Activated T-helper 1 cell treated with Interleukin-2 at 50 U/mL for 16 hours (primary cell): ENCODE data around the gene RNF111.
"Not testable (repeated sequence)": the region's sequence is repeated elsewhere in the genome, so short reads cannot be mapped to it uniquely, and the experiment has no call there.

ENCODE experiments used
- DNase-seq: peaks from one replicate; pipeline ENCODE4 v3.0.0-alpha.2; 2020; ENCODE audit warnings: low read depth

Gene RNF111

DNA sequence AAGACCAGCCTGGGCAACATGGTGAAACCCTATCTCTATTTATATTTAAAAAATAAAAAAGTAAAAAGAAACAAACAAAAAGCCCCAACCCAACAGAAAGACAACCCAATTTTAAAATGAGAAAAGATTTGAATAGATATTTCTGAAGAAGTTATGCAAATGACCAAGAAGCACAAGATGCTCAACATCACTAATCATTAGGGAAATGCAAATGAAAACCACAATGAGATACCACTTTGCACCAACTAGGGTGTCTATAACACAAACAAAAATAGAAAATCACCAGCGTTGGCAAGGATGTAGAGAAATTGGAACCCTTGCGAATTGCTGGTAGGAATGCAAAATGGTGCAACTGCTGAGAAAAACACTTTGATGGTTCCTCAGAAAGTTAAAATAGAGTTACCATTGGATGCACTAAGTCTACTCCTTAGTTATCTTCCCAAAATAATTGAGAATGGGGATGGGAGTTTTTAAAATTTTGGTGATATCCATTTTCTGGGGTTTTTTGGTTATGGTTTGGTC, 71.7 kb downstream of the RNF111 start:
- no peak for DNase-seq

DNA sequence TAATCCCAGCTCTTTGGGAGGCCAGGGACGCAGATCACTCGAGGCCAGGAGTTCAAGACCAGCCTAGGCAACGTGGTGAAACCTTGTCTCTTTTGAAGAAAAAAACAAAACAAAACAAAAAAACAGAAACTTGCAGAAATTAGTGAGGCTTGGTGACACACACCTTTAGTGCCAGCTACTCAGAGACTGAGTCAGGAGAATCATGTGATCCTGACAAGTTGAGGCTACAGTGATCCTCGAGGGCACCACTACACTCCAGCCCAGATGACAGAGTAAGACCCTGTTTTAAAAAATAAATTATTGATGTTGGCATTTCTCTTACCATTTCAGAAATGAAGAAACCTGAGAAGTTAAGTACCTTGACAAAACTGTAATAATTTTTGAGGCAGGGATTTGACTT, 72.9 kb downstream of the RNF111 start:
- no peak for DNase-seq

DNA sequence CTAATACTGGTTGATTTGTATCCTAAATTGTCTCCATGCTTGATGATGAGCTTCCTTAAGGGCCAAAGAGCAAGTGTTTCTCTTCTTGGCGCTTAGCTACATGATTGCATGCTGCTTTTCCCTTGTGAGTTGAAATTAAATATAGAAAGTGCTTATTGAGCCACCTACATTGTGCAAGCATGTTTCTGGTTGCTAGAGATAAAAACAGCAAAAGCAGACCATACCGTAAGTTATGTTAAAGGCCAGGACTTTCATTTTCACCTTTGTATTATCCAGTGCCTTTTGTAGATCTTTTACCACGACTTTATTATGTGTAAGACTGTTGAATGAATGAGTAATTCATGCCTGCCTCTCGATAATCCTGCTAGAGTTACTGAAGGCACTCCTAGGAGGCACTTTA, 75.6 kb downstream of the RNF111 start:
- no peak for DNase-seq

DNA sequence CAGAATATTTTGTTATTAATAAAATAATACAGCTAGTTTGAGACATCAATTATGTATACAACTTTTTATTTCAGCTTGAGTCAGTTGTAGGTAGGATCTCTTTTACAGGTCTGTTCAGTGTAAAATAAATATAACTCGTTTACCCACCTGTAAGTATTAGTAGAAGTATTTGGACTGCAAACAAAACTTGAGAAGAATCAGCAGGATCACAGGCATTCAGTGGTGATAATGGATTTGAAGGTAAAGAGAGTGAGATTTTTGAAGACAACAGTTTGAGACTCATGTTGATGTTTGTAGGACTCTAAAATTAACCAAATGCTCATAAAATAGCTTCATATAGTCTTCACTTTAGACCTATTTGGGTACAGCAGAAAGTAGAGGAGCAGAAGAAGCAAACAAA, 82.0 kb downstream of the RNF111 start:
- DNase-seq = no peak

DNA sequence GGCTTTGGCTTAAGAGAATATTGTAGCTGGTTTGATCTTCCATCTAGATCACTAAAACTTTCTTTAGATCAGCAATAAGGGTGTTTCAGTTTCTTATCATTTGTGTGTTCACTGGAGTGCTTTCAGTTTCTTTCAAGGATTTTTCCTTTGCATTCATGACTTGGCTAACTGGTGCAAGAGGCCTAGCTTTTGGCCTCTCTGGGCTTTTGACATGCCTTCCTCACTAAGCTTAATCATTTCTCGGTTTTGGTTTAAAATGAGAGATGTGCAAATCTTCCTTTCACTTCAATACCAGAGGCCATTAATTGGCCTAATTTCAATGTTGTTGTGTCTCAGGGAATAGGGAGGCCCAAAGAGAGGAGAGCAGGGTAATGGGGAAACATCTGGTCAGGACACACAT, 87.1 kb downstream of the RNF111 start:
- no peak for DNase-seq

DNA sequence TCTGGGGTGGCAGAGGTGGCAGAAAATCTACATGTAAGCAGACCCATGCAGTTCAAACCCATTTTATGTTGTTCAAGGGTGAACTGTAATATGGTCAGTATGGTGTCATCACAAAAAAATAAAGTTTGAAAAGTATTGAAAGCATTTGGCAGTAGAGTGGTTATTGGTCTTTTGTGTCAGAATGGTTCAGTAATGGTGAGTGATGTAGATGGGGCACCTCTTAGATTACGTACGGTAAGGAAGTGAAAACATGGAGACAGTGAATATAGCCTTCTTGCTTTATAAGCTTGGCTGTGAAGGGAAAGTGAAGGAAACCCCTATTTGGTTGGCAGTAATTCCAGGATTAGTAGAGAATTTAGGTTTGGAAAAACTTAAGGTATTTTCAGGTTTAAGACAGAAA, 100.3 kb downstream of the RNF111 start:
- DNase-seq = no peak

DNA sequence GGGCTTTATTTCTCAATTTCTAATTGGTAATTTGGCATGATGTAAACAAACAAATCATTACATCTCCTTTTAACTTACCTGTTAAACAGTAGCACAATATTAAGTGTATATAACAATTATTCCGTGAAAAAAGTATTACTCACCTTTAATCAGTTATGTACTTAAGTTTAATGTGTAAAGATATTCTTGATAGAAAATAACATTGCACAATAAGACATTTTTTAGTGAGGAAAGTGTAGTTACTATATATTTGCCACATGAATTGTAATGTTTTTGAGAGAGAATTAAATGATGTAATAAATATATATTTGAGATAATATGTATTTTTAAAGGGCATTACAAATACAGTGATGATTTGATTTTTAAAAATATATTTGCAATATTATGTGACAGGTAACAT, 106.6 kb downstream of the RNF111 start:
- DNase-seq = no peak

DNA sequence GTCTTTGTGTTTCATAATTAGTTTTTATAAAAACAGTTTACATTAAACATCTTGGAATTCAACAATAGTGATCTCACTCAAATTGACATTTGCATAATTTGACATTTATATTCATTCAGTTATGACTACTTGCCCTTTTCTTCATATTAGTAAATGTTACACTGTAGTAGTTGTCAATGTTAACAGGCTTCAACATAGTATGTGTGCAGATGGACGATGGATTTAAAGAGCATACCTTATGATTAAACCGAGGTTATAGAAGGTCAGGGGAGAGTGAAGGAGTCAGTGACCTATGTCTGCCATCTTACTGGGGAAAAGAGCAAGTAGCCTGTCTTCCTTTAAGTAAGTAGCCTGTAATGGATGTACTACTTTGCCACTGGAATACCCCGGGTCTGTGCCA, 109.0 kb downstream of the RNF111 start:
- DNase-seq = no peak

DNA sequence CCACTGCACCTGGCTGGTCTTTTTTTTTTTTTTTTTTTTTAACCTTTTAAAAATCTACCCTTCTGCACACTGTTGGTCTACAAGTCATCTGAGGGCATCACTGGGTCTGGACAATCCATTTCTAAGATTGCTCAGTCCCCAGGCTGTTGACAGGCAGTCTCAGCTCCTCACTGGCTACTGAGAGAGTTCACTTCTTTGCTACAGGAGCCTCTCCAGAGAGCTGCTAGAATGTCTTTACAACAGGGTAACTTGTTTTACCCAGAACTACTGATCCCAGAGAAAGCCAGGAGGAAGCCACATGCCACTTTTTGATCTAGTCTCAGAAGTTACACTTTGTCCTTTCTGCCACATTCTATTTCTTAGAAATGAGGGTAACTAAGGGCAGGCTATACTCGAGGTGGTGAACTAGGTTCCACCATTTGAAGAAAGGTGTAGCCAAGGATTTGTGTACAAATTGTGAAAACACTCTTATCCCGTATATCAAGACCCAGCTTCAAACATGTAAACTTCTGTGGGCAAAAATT, 111.8 kb downstream of the RNF111 start:
- DNase-seq = no peak

DNA sequence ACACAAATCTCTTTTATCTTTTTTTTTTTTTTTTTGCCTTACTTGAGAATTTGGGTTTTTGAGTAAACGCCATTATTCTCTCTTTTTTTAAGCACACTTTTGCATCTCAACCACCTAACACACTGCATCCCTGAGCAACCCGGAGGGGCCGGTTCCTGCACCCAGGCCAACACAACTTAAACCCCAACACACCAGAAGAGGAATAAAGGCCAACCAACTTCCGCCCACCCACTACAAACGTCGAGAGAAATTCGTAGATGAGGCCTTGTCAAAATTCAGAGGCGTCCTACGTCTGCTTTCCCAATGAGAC, 117.1 kb downstream of the RNF111 start:
- DNase-seq = no peak

DNA sequence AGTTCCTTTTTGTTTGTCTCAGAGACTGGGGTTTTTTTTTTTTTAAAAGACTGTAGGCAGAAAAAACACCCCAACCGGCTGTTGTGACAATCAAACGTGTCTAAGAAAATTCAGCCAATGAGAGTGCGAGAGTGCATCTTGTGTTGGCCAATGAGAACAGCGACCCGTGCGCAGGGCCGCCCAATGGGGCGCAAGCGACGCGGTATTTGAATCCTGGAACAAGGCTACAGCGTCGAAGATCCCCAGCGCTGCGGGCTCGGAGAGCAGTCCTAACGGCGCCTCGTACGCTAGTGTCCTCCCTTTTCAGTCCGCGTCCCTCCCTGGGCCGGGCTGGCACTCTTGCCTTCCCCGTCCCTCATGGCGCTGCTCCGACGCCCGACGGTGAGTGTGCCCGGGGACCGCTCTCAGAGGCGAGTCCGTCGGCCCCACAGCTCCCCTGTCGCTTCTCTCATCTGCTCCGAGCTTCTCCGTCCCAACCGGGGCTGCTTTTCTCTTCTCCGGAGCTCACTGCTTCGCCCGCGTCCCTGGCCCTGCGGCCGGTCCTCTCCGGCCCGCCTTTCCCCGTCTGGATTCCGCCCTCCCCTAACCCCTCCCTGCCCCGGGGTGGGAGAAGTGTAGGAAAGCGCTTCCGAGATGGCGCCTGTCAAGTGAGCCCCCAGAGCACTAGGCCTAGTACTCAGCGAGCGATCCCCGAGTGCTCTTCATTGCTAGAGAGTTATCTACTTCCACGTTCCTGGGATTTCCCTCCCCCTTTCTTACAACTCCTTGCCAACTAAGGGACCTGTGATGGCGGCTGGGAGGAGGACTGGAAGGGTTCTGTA, 117.7 kb downstream of the RNF111 start, which contains the start of gene CCNB2:
CCNB2 (plus strand) TSS at position 235 of the 821 bp plus-strand sequence; CDS start at position 358, 123 bp downstream.
- peak; percentile 70 for DNase-seq

DNA sequence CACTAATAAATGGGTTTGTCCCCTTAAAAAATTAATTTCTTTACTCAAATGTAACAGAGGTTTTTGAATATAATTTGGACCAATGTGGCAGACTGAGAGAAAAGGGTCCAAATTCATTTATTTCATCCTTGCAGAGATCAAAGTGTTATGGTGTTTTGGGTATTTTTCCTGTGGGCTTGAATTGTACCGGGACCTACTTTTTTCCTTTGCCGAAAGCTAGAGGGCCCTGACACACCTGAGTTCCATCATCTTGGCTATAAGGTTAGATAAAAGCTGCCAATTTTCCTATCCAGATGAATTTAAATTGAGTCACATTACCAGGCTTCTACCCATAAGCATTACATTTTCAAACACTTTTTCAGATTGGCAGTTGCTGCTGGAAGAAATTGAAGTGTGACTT, 118.4 kb downstream of the RNF111 start:
- DNase-seq = no peak

DNA sequence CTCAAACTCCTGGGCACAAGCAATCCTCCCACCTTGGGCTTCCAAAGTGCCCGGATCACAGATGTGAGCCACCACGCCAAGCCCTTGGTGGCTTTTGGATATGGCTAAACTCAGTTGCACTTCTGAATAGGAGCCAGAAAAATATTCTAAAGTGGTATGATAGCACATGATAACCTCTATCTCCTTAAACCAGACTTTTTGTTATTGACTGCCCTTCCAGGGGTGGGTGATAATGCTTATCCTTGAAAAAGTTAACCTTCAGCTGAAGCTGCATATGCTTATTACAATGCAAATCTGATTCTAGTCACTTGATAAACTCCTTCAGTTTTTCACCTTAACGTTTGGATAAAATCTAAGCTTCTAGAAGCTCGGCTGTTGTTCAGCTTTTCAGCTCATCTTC, 123.8 kb downstream of the RNF111 start:
- no peak for DNase-seq

DNA sequence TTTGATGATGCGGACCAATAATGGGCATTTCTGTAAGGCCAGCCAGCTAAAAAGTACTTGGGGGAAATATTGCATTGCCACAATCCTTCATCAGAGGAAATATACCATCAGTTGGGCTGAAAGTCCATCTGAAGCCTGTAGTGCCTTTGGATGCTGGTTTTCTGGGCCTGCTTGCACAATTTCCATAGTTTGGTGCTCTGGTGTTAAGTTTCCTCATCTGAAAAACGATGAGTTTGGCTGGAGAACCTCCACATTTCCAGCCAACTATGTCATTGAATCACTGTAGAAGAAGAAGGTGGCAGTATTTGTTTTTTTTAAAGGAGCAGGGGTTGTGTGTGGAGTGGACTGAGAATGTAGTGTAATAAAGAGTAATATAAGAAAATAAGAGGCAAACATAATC, 127.6 kb downstream of the RNF111 start:
- no peak for DNase-seq

DNA sequence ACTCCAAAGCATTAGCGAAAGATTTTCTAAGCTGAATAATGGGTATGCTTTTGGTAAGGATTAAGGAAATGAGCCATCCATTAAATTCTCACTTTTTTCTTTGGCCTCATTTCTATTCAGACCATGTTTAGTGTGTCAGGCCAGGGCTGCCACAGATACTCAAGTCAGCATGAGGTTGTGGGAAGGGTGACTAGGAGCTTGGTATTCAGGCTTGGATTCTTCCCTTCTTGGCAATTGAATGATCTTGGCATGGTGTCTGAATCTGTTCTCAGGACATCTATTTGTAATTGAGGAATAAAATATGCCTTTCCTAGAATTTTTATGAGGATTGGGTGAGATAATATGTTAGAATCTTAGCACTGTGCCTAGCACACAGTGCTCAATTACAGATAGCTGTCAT, 128.7 kb downstream of the RNF111 start:
- no peak for DNase-seq

DNA sequence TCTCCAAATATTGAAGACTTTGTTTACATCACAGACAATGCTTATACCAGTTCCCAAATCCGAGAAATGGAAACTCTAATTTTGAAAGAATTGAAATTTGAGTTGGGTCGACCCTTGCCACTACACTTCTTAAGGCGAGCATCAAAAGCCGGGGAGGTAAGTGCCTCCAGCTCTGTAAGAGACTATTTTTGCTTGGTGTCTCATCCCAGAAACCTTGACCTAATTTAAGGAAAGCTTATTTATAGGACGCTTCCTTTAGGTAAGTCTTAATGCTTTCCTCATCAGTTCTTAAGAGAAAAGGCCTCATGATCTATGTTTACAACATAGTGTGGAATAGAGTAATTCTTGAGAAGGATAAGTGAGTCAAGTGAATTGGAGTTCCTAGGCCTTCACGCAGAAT, 129.3 kb downstream of the RNF111 start:
- no peak for DNase-seq

DNA sequence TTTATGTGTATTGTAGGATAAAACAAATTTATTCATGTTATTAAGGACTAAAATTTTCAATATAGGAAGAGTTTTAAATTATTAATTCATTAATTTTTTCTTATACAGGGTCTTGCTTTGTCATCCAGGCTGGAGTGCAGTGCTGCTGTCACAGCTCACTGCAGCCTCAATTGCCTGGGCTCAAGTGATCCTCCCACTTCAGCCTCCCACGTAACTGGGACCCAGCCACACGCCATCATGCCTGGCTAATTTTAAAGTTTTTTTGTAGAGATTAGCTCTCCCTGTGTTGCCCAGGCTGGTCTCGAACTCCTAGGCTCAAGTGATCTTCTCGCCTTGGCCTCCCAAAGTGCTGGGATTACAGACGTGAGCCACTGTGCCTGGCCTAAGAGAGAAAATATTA, 132.2 kb downstream of the RNF111 start:
- DNase-seq = no peak

DNA sequence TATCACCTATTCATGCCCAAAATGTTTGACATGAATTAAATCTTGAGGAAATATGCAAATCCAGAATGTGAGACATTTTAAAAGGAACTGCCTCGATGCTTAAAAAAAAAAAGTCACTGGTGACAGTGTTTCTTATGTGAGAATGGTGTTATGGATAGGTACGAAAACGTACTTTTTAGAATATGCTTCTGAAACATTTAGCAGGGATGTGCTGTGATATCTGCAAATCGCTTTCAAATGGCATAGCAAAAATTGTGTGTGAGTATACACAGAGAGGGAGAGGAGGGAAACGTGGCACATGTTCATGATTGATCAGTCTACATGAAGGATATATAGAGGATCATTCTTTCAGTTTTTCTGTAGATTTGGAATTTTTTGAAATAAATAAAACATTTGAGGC, 133.5 kb downstream of the RNF111 start:
- DNase-seq = no peak

DNA sequence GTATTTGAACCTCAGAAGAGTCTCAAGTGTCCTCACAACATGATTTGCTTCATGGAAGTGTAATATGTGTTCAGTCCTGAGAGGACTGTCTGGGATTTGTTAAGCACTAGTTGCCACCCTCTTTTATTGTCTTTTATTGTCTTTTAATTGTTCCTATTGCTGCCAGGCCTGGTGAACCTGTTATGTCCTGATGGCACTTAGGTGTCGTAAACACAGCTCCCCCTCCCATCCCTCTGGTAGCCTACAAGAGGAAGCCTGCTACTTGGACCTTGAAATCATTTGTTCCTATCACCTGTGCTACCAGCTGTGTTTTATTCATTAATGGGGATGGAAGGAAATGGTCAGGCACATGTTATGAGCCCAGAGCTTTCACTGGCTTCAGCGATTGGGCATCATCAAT, 136.8 kb downstream of the RNF111 start:
- DNase-seq = no peak

DNA sequence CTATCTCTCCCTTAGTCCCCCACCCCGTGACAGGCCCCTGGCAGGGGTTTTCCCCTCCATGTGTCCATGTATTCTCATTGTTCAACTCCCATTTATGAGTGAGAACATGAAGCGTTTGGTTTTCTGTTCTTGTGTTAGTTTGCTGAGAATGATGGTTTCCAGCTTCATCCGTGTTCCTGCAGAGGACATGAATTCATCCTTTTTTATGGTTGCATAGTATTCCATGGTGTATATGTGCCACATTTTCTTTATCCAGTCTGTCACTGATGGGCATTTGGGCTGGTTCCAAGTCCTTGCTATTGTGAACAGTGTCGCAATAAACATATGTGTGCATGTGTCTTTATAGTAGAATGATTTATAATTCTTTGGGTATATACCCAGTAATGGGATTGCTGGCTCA, 138.2 kb downstream of the RNF111 start:
- not testable (repeated sequence) for DNase-seq

DNA sequence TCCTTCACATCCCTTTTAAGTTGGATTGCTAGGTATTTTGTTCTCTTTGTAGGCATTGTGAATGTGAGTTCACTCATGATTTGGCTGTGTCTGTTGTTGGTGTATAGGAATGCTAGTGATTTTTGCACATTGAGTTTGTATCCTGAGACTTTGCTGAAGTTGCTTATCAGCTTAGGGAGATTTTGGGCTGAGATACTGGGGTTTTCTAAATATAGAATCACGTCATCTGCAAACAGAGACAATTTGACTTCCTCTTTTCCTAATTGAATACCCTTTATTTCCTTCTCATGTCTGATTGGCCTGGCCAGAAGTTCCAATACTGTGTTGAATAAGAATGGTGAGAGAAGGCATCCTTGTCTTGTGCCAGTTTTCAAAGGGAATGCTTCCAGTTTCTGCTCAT, 139.8 kb downstream of the RNF111 start:
- not testable (repeated sequence) for DNase-seq

DNA sequence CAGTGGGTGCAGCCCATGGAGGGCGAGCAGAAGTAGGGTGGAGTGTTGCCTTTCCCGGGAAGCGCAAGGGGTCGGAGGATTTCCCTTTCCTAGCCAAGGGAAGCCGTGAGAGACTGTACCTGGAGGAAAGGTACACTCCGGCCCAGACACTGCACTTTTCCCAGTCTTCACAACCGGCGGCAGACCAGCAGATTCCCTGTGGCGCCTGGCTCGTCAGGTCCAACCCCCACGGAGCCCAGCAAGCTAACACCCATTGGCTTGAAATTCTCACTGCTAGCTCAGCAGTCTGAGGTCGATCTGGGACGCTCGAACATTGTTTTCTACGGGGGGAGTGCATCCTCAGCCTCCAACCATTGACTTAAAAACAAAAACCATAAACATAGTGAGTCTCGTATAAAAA, 144.0 kb downstream of the RNF111 start:
- no peak for DNase-seq

DNA sequence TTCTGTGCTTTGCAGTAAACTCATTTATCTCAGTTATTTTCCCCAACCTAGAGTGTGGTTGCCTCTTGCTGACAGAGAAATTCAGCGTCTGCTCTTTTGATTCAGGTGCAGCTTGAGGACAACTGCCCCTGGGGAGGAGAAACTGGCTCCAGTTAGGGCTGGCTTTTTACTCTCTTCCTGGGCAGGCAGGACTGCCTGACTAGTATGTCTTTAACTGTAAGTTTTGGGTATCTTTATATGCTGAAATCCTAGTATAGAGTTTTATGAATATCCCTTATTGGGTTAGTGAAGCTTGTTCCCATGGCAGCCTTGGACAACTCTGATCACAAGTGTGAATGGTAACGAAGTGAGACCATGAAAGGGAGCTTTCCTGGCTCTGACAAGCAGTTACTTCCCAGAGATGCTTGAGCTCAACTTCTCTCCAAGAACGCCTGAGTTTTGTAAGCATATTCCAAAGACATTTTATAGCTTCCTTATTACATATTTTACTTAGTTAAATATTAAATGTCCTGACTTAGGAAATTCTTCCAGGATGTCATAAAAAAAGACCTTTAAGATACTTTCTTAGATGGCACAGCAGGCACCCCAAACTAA, 144.6 kb downstream of the RNF111 start:
- DNase-seq = no peak
